ENCODE data around the gene SVBP. TPM values are rescaled to one million over a fixed set of nuclear protein-coding genes. Genes with fewer than 3 reads are reported as not detected.

Gene SVBP
- total and polyA plus RNA-seq, 5 donors from 2014 or later, result 24.4 to 126 (median 82.9) TPM

- DNase-seq (no peak), ATAC-seq (ENCODE audit: low read depth in 2 of 2) (no peak)
- no peak overlapping the region for H3K27ac Mint-ChIP-seq
- no peaks in the 10 kb centered on the region for H3K27me3 Mint-ChIP-seq
- Histone ChIP-seq H3K9me3 (ENCODE audit: control insufficient read depth in 2 of 2, low read length in 2 of 2) (no peaks in the 10 kb centered on the region), H3K27ac (ENCODE audit: insufficient read depth, low read length, poor library complexity, severe bottlenecking) (no peak overlapping the region), H3K4me1 (ENCODE audit: control insufficient read depth, insufficient read depth, low read length, poor library complexity, severe bottlenecking) (no peaks in the 10 kb centered on the region), H3K4me3 (ENCODE audit: low read depth, low read length) (no peak overlapping the region), H3K27me3 (ENCODE audit: control insufficient read depth, insufficient read depth, low read length) (no peaks in the 10 kb centered on the region), H3K36me3 (ENCODE audit: control insufficient read depth, insufficient read depth, low read length) (no peaks in the 10 kb centered on the region)
- H3K4me3 Mint-ChIP-seq, result no peak overlapping the region
- peaks cover 0 to 5% (median 1%) of the 10 kb centered on the region in 4 donors for H3K4me1 Mint-ChIP-seq
- peaks cover 21% of the 10 kb centered on the region for H3K36me3 Mint-ChIP-seq
- H3K9me3 Mint-ChIP-seq, result no peaks in the 10 kb centered on the region
These were observed 20.5 kb upstream of the SVBP start for GRCh38 chr1:42837709-42838108.

GRCh38 chr1:42835422-42835821 lies 18.2 kb upstream of the SVBP start:
- H3K36me3 ChIP-seq (ENCODE audit: control insufficient read depth, insufficient read depth, low read length), result no peaks in the 10 kb centered on the region
- DNase-seq (no peak), ATAC-seq (ENCODE audit: low read depth in 2 of 2) (no peak)
- no peaks in the 10 kb centered on the region for H3K9me3 ChIP-seq (ENCODE audit: control insufficient read depth in 2 of 2, low read length in 2 of 2)
- Mint-ChIP-seq H3K4me3 (no peak overlapping the region), H3K9me3 (no peaks in the 10 kb centered on the region), H3K27me3 (no peaks in the 10 kb centered on the region), H3K4me1 (peaks cover 0 to 3% (median 1%) of the 10 kb centered on the region in 4 donors), H3K27ac (no peak overlapping the region), H3K36me3 (peaks cover 18% of the 10 kb centered on the region)
- H3K27me3 ChIP-seq (ENCODE audit: control insufficient read depth, insufficient read depth, low read length), result no peaks in the 10 kb centered on the region
- no peak overlapping the region for H3K27ac ChIP-seq (ENCODE audit: insufficient read depth, low read length, poor library complexity, severe bottlenecking)
- no peaks in the 10 kb centered on the region for H3K4me1 ChIP-seq (ENCODE audit: control insufficient read depth, insufficient read depth, low read length, poor library complexity, severe bottlenecking)
- no peak overlapping the region for H3K4me3 ChIP-seq (ENCODE audit: low read depth, low read length)

- Mint-ChIP-seq H3K4me1 (peaks cover 0 to 3% (median 0%) of the 10 kb centered on the region in 4 donors), H3K4me3 (no peak overlapping the region)
- no peak for ATAC-seq (ENCODE audit: low read depth in 2 of 2)
These were observed 17.6 kb upstream of the SVBP start for GRCh38 chr1:42834803-42835202.

GRCh38 chr1:42833981-42834380 lies 16.8 kb upstream of the SVBP start:
- peak overlapping the region in 1 of 3 donors; percentile 91 for H3K27ac Mint-ChIP-seq
- Histone ChIP-seq H3K36me3 (ENCODE audit: control insufficient read depth, insufficient read depth, low read length) (no peaks in the 10 kb centered on the region), H3K4me1 (ENCODE audit: control insufficient read depth, insufficient read depth, low read length, poor library complexity, severe bottlenecking) (no peaks in the 10 kb centered on the region), H3K9me3 (ENCODE audit: control insufficient read depth in 2 of 2, low read length in 2 of 2) (no peaks in the 10 kb centered on the region), H3K27me3 (ENCODE audit: control insufficient read depth, insufficient read depth, low read length) (no peaks in the 10 kb centered on the region), H3K27ac (ENCODE audit: insufficient read depth, low read length, poor library complexity, severe bottlenecking) (no peak overlapping the region), H3K4me3 (ENCODE audit: low read depth, low read length) (no peak overlapping the region)
- no peaks in the 10 kb centered on the region for H3K9me3 Mint-ChIP-seq
- H3K4me1 Mint-ChIP-seq, result peaks cover 0 to 3% (median 0%) of the 10 kb centered on the region in 4 donors
- H3K36me3 Mint-ChIP-seq, result peaks cover 15% of the 10 kb centered on the region
- DNase-seq, result no peak
- no peaks in the 10 kb centered on the region for H3K27me3 Mint-ChIP-seq
- H3K4me3 Mint-ChIP-seq, result no peak overlapping the region
- ATAC-seq (ENCODE audit: low read depth in 2 of 2), result no peak

More at GRCh38 chr1:42834803-42835202, 17.6 kb upstream of the SVBP start:
- Histone ChIP-seq H3K4me1 (ENCODE audit: control insufficient read depth, insufficient read depth, low read length, poor library complexity, severe bottlenecking) (no peaks in the 10 kb centered on the region), H3K9me3 (ENCODE audit: control insufficient read depth in 2 of 2, low read length in 2 of 2) (no peaks in the 10 kb centered on the region), H3K27ac (ENCODE audit: insufficient read depth, low read length, poor library complexity, severe bottlenecking) (no peak overlapping the region), H3K36me3 (ENCODE audit: control insufficient read depth, insufficient read depth, low read length) (no peaks in the 10 kb centered on the region), H3K4me3 (ENCODE audit: low read depth, low read length) (no peak overlapping the region), H3K27me3 (ENCODE audit: control insufficient read depth, insufficient read depth, low read length) (no peaks in the 10 kb centered on the region)
- peaks cover 16% of the 10 kb centered on the region for H3K36me3 Mint-ChIP-seq
- peak overlapping the region in 1 of 3 donors; percentile 32 for H3K27ac Mint-ChIP-seq
- H3K9me3 Mint-ChIP-seq, result no peaks in the 10 kb centered on the region
- no peaks in the 10 kb centered on the region for H3K27me3 Mint-ChIP-seq
- DNase-seq, result no peak

- Mint-ChIP-seq H3K4me3 (no peak overlapping the region), H3K4me1 (no peaks in the 10 kb centered on the region)
These were observed 15.5 kb upstream of the SVBP start for GRCh38 chr1:42832641-42833240.

GRCh38 chr1:42831273-42831672 lies 14.1 kb upstream of the SVBP start:
- no peak overlapping the region for H3K4me3 Mint-ChIP-seq
- no peaks in the 10 kb centered on the region for H3K27me3 Mint-ChIP-seq
- no peaks in the 10 kb centered on the region for H3K4me1 Mint-ChIP-seq
- no peak for DNase-seq
- Histone ChIP-seq H3K36me3 (ENCODE audit: control insufficient read depth, insufficient read depth, low read length) (no peaks in the 10 kb centered on the region), H3K27ac (ENCODE audit: insufficient read depth, low read length, poor library complexity, severe bottlenecking) (no peak overlapping the region), H3K9me3 (ENCODE audit: control insufficient read depth in 2 of 2, low read length in 2 of 2) (no peaks in the 10 kb centered on the region), H3K4me1 (ENCODE audit: control insufficient read depth, insufficient read depth, low read length, poor library complexity, severe bottlenecking) (no peaks in the 10 kb centered on the region), H3K27me3 (ENCODE audit: control insufficient read depth, insufficient read depth, low read length) (no peaks in the 10 kb centered on the region), H3K4me3 (ENCODE audit: low read depth, low read length) (no peak overlapping the region)
- peaks cover 11% of the 10 kb centered on the region for H3K36me3 Mint-ChIP-seq
- no peak overlapping the region for H3K27ac Mint-ChIP-seq
- H3K9me3 Mint-ChIP-seq, result no peaks in the 10 kb centered on the region
- ATAC-seq (ENCODE audit: low read depth in 2 of 2), result no peak

More at GRCh38 chr1:42832641-42833240, 15.5 kb upstream of the SVBP start:
- H3K4me1 ChIP-seq (ENCODE audit: control insufficient read depth, insufficient read depth, low read length, poor library complexity, severe bottlenecking), result no peaks in the 10 kb centered on the region
- ATAC-seq (ENCODE audit: low read depth in 2 of 2), result no peak
- Mint-ChIP-seq H3K36me3 (peaks cover 15% of the 10 kb centered on the region), H3K27ac (no peak overlapping the region), H3K9me3 (no peaks in the 10 kb centered on the region), H3K27me3 (no peaks in the 10 kb centered on the region)
- H3K27ac ChIP-seq (ENCODE audit: insufficient read depth, low read length, poor library complexity, severe bottlenecking), result no peak overlapping the region
- no peak for DNase-seq
- H3K27me3 ChIP-seq (ENCODE audit: control insufficient read depth, insufficient read depth, low read length), result no peaks in the 10 kb centered on the region
- no peaks in the 10 kb centered on the region for H3K9me3 ChIP-seq (ENCODE audit: control insufficient read depth in 2 of 2, low read length in 2 of 2)
- H3K4me3 ChIP-seq (ENCODE audit: low read depth, low read length), result no peak overlapping the region
- H3K36me3 ChIP-seq (ENCODE audit: control insufficient read depth, insufficient read depth, low read length), result no peaks in the 10 kb centered on the region

GRCh38 chr1:42830631-42831030 lies 13.4 kb upstream of the SVBP start:
- no peaks in the 10 kb centered on the region for H3K4me1 ChIP-seq (ENCODE audit: control insufficient read depth, insufficient read depth, low read length, poor library complexity, severe bottlenecking)
- Mint-ChIP-seq H3K4me3 (no peak overlapping the region), H3K36me3 (peaks cover 4% of the 10 kb centered on the region), H3K27ac (no peak overlapping the region), H3K27me3 (no peaks in the 10 kb centered on the region), H3K4me1 (no peaks in the 10 kb centered on the region), H3K9me3 (no peaks in the 10 kb centered on the region)
- H3K27me3 ChIP-seq (ENCODE audit: control insufficient read depth, insufficient read depth, low read length), result no peaks in the 10 kb centered on the region
- H3K4me3 ChIP-seq (ENCODE audit: low read depth, low read length), result no peak overlapping the region
- H3K9me3 ChIP-seq (ENCODE audit: control insufficient read depth in 2 of 2, low read length in 2 of 2), result no peaks in the 10 kb centered on the region
- H3K36me3 ChIP-seq (ENCODE audit: control insufficient read depth, insufficient read depth, low read length), result no peaks in the 10 kb centered on the region
- DNase-seq (no peak), ATAC-seq (ENCODE audit: low read depth in 2 of 2) (no peak)
- no peak overlapping the region for H3K27ac ChIP-seq (ENCODE audit: insufficient read depth, low read length, poor library complexity, severe bottlenecking)
